Measurements from ENCODE around the gene IVNS1ABP.

The IVNS1ABP gene

GRCh38 chr1:185280589-185280988 lies 36.5 kb downstream of the IVNS1ABP start:
- TF ChIP-seq CTCF (IDR thresholded peaks at IDR 0.05; ENCODE audit: borderline replicate concordance, control extremely low read depth, extremely low read depth, insufficient read depth, missing control alignments) = no peak
- in situ Hi-C loops (cut with MboI; ENCODE audit: low sequenced_read_pairs, unreplicated experiment) = no loop called here
- DNase-seq (ENCODE audit: low spot score) = no peak

DNA sequence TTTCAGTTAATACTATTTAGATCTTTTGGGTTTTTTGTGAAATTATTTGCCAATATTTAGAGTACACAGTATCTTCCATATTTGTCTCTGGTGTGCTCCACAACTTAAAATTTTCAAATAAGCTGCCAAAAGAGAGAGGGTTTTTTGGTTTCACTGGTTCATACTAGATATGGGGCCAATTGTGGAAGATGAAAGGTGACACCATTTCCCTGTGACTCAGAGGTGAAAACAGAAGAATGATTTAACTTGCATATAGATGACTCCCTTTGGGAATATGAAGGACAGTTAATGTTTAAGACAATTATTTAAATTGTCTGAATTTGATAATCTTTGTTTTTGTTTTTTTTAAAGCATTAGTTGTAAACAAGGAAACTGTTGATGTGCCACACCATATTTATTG lies 37.5 kb downstream of the IVNS1ABP start:
- no peak for DNase-seq (ENCODE audit: low spot score)
- no peak for TF ChIP-seq CTCF (IDR thresholded peaks at IDR 0.05; ENCODE audit: borderline replicate concordance, control extremely low read depth, extremely low read depth, insufficient read depth, missing control alignments)
- in situ Hi-C loops (cut with MboI; ENCODE audit: low sequenced_read_pairs, unreplicated experiment) = no loop called here

GRCh38 chr1:185271921-185272320 lies 45.1 kb downstream of the IVNS1ABP start:
- DNase-seq (ENCODE audit: low spot score) = no peak
- in situ Hi-C loops (cut with MboI; ENCODE audit: low sequenced_read_pairs, unreplicated experiment) = no loop called here
- no peak for TF ChIP-seq CTCF (IDR thresholded peaks at IDR 0.05; ENCODE audit: borderline replicate concordance, control extremely low read depth, extremely low read depth, insufficient read depth, missing control alignments)

DNA sequence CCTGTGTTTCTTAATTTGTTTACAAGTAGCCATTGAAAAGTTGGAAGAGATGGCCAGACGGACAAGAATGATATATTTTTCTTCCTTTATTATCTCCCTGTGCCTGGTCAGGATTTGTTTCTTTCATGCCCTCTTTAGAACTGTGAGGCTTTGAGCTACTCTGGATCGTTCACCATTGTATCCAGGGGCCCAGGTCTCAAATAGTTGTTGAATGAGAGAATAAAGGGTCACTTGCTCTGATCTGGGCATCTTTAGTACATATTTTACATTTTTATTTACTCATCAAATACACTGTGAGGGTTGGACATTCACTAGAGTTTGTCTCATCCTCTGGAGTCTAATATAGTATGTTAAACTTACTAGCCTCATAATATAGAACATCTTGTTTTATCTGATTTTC lies 48.7 kb downstream of the IVNS1ABP start:
- no peak for TF ChIP-seq CTCF (IDR thresholded peaks at IDR 0.05; ENCODE audit: borderline replicate concordance, control extremely low read depth, extremely low read depth, insufficient read depth, missing control alignments)
- no peak for DNase-seq (ENCODE audit: low spot score)
- in situ Hi-C loops (cut with MboI; ENCODE audit: low sequenced_read_pairs, unreplicated experiment) = no loop called here

GRCh38 chr1:185267701-185268100 lies 49.3 kb downstream of the IVNS1ABP start:
- no peak for DNase-seq (ENCODE audit: low spot score)
- in situ Hi-C loops (cut with MboI; ENCODE audit: low sequenced_read_pairs, unreplicated experiment) = no loop called here
- no peak for TF ChIP-seq CTCF (IDR thresholded peaks at IDR 0.05; ENCODE audit: borderline replicate concordance, control extremely low read depth, extremely low read depth, insufficient read depth, missing control alignments)

DNA sequence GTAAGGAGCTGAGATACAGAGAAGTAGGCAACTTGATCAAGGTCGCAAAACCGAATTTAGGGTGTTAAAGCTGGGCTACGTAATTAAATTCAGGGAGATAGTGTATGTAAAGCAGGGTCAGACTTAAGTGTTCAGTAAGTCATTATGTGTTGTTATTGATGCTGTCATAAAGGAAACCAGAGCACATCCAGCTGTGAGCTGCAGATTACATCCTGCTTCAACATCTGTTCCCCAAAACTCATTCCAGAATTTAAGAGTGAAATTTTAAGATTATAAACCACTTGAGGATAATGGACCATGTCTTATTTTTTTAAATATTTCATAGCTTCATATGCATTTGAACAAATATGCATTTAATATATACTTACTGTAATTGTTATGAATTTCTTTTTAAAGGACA lies 49.7 kb downstream of the IVNS1ABP start:
- DNase-seq (ENCODE audit: low spot score) = no peak
- no peak for TF ChIP-seq CTCF (IDR thresholded peaks at IDR 0.05; ENCODE audit: borderline replicate concordance, control extremely low read depth, extremely low read depth, insufficient read depth, missing control alignments)
- in situ Hi-C loops (cut with MboI; ENCODE audit: low sequenced_read_pairs, unreplicated experiment) = no loop called here

- in situ Hi-C loops (cut with MboI; ENCODE audit: low sequenced_read_pairs, unreplicated experiment) = no loop called here
- no peak for TF ChIP-seq CTCF (IDR thresholded peaks at IDR 0.05; ENCODE audit: borderline replicate concordance, control extremely low read depth, extremely low read depth, insufficient read depth, missing control alignments)
- no peak for DNase-seq (ENCODE audit: low spot score)
Measured at GRCh38 chr1:185265314-185265713, 51.7 kb downstream of the IVNS1ABP start.

Measured in GM13976 (cell line).